Skeletal muscle tissue (tissue), 4 donors: ENCODE data around the gene KRT71. TPM values are rescaled to one million over a fixed set of nuclear protein-coding genes. Genes with fewer than 3 reads are reported as not detected.

Experiments used
- H3K27ac ChIP-seq: one replicate; pipeline ENCODE4 v1.7.0; 2013; ENCODE audit warnings: mild to moderate bottlenecking, low read depth, low read length, inconsistent platforms
- H3K27me3 ChIP-seq, 3 donors: one replicate each; pipeline ENCODE4 v1.7.0; 2013; ENCODE audit warnings: low read length in 3 of 3; ENCODE audit not compliant: control insufficient read depth in 3 of 3, insufficient read depth in 3 of 3
- H3K36me3 ChIP-seq, 3 donors: one replicate each; pipeline ENCODE4 v1.7.0; 2013; ENCODE audit warnings: low read length in 3 of 3; ENCODE audit not compliant: control insufficient read depth in 3 of 3, insufficient read depth in 3 of 3
- H3K4me1 ChIP-seq, 3 donors: one replicate each; pipeline ENCODE4 v1.7.0; 2013; ENCODE audit warnings: low read length in 3 of 3, mild to moderate bottlenecking in 3 of 3; ENCODE audit not compliant: control insufficient read depth in 3 of 3, insufficient read depth in 3 of 3
- H3K4me3 ChIP-seq, 3 donors: one replicate each; pipeline ENCODE4 v1.7.0; 2013; ENCODE audit warnings: low read length in 3 of 3
- H3K9ac ChIP-seq, 3 donors: one replicate each; pipeline ENCODE4 v1.7.0; 2013; ENCODE audit warnings: low read length in 3 of 3, mild to moderate bottlenecking in 3 of 3, moderate library complexity in 2 of 3, low read depth in 1 of 3
- H3K9me3 ChIP-seq, 3 donors: one replicate each; pipeline ENCODE4 v1.7.0; 2013; ENCODE audit warnings: low read length in 3 of 3; ENCODE audit not compliant: control insufficient read depth in 3 of 3
- total RNA-seq: library from RNA; depleted of rRNA; stranded (reverse); fragments of >200 nt; gene quantifications from one replicate; pipeline ENCODE4 v1.2.3, GENCODE V29; 2014
- donor health status: Osteomylitis.

The KRT71 gene
- total RNA-seq, 1 donor from 2014 or later, result not detected

DNA sequence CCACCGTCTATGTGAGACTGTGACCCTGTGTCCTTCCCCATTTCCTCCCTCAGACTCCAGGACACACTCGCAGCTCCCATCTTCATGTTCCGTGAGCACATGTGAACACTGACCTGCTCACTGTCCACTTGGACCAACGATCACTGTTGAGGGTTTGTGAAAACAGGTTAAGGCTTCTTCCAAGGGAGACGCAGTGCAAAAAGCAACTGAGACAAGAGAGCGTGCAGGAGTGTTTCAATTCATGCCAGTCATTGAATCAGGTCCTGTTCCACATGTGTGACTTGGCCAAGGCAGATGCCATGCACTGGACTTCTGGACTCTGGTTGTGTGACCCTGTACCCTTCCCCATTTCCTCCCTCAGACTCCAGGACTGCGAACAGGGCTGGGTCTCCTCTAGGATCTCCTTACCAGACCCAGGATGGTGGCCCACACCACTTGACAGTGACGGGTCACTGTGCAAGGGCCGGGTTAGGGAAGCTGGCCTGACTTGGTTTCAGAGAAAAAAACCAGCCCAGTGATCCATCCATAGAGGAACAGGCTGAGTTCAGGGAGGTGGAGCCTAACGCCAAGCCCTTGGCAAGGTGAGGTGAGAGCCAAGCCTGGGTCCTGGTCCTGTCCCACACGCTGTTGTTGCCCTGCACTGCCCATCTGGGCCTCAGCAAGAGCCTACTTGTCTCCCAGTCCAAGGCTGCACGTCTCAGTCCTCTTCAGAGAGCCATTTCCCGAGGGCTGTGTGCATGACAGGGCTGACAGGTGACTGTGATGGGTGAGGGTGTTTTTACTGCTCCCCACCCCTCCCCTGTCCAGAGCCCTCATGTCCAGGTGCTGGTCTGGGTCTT lies 27.1 kb downstream of the KRT71 start:
- Histone ChIP-seq H3K27me3 (peaks cover 0 to 15% (median 5%) of the 10 kb centered on the region in 3 donors), H3K9ac (no peak overlapping the region), H3K9me3 (no peaks in the 10 kb centered on the region)

DNA sequence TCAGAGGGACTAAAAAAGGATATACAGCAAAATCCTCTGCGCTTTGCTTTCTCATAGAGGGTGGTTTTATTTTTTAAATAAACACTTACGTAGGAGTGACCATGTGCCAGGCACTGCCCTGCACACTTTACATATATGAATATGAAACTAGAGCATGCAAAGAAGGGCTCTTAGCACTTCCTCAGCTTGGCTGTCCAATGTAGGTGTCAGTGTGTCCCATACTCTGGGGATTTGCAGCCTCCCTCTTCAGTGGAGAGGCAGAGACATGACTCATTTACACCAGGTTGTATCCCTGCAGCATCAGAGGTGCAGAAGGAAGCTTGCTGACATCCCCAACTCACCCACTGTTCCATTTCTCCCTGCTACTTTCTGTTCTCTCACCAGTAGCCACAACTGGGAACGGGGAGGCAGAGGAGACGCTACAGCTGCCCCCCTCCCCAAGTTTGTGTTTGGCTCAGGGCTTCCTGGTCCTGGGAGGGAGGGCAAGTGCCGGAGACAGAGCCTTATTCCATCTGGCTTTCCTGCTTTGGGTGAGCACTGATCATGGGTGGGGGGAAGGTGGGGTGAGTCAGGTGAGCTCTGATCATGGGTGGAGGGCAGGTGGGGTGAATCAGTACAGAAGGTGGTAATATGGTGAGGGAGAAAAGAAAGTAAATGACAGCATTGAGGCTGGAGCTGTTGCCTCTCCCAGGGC lies 27.9 kb downstream of the KRT71 start:
- Histone ChIP-seq H3K4me1 (peaks cover 0 to 4% (median 2%) of the 10 kb centered on the region in 3 donors), H3K9ac (no peak overlapping the region), H3K36me3 (no peaks in the 10 kb centered on the region), H3K27me3 (peaks cover 0 to 15% (median 5%) of the 10 kb centered on the region in 3 donors), H3K4me3 (no peak overlapping the region), H3K9me3 (no peaks in the 10 kb centered on the region), H3K27ac (no peak overlapping the region)

More for the DNA sequence above, 27.1 kb downstream of the KRT71 start:
- peaks cover 0 to 4% (median 2%) of the 10 kb centered on the region in 3 donors for H3K4me1 ChIP-seq
- no peaks in the 10 kb centered on the region for H3K36me3 ChIP-seq
- no peak overlapping the region for H3K27ac ChIP-seq
- no peak overlapping the region for H3K4me3 ChIP-seq

GRCh38 chr12:52524241-52524897 lies 28.6 kb downstream of the KRT71 start:
- Histone ChIP-seq H3K4me1 (peaks cover 0 to 4% (median 2%) of the 10 kb centered on the region in 3 donors), H3K9me3 (no peaks in the 10 kb centered on the region), H3K4me3 (no peak overlapping the region), H3K27me3 (peaks cover 0 to 17% (median 5%) of the 10 kb centered on the region in 3 donors), H3K27ac (no peak overlapping the region), H3K36me3 (no peaks in the 10 kb centered on the region), H3K9ac (no peak overlapping the region)

- H3K4me1 ChIP-seq, result peaks cover 0 to 4% (median 2%) of the 10 kb centered on the region in 3 donors
- no peak overlapping the region for H3K4me3 ChIP-seq
- peaks cover 3 to 16% (median 5%) of the 10 kb centered on the region in 3 donors for H3K27me3 ChIP-seq
- no peak overlapping the region for H3K9ac ChIP-seq
- H3K9me3 ChIP-seq, result no peaks in the 10 kb centered on the region
- no peaks in the 10 kb centered on the region for H3K36me3 ChIP-seq
- H3K27ac ChIP-seq, result no peak overlapping the region
Measured at GRCh38 chr12:52523824-52524223, 29.1 kb downstream of the KRT71 start.

GRCh38 chr12:52522346-52523011 lies 30.5 kb downstream of the KRT71 start:
- Histone ChIP-seq H3K4me1 (peaks cover 0 to 4% (median 2%) of the 10 kb centered on the region in 3 donors), H3K27ac (no peak overlapping the region), H3K4me3 (no peak overlapping the region), H3K27me3 (peaks cover 3 to 13% (median 7%) of the 10 kb centered on the region in 3 donors), H3K36me3 (no peaks in the 10 kb centered on the region), H3K9ac (no peak overlapping the region), H3K9me3 (no peaks in the 10 kb centered on the region)

DNA sequence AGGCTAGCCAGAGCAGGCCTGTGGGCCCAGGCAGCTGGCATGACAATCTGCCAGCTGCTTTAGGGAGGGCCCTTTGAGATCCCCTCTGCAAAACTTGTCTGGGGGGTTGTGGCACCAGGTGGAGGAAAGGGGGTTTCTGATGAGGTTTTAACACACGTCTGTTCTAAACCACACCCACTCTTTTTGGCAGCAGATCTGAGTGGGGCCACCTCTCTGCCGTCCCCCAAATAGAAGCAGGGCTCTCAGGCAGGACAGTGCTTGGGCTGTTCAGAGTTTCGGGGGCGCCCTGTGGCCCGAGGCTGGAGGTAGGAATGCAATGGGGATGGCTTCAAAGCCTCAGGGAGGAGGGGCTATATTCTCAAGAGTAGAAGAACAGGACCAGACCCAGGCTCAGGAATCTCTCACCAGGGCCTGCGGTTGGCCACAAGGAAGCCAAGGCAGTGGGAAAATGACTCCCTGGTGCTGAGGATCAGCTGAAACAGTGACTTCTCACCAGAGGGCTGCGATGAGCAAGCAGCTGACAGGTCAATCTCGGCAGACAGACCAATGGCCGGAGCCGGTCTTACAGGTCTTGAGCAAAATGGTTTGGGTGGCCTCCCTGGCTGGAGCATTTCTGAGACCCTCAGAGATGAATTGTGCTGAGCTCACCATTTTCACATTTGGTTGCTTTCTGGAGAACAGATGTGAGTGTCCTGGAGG lies 31.2 kb downstream of the KRT71 start:
- no peaks in the 10 kb centered on the region for H3K36me3 ChIP-seq
- no peak overlapping the region for H3K27ac ChIP-seq
- H3K4me1 ChIP-seq, result peaks cover 0 to 4% (median 2%) of the 10 kb centered on the region in 3 donors
- no peak overlapping the region for H3K9ac ChIP-seq
- H3K27me3 ChIP-seq, result peaks cover 3 to 14% (median 9%) of the 10 kb centered on the region in 3 donors
- H3K4me3 ChIP-seq, result no peak overlapping the region
- no peaks in the 10 kb centered on the region for H3K9me3 ChIP-seq

DNA sequence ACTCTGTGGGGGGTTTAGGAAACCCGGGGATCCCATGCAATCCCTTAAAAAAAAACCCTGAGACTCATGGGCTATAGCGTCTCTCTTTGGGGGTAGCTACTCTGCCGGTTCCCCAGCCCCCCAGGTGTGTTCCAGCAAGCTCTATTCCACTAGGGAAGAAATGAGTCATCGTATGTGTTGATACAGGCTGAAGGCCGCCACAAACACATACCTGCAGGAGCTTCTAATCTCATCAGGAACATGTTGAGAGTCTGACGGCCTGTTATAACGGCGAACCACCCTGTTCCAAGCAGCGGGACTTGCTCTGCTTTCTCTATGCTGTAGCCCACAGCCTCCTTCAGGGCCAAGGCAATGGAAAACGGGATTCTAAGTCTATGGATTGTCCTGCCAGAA lies 31.8 kb downstream of the KRT71 start:
- Histone ChIP-seq H3K4me1 (peaks cover 0 to 4% (median 2%) of the 10 kb centered on the region in 3 donors), H3K9ac (no peak overlapping the region)

DNA sequence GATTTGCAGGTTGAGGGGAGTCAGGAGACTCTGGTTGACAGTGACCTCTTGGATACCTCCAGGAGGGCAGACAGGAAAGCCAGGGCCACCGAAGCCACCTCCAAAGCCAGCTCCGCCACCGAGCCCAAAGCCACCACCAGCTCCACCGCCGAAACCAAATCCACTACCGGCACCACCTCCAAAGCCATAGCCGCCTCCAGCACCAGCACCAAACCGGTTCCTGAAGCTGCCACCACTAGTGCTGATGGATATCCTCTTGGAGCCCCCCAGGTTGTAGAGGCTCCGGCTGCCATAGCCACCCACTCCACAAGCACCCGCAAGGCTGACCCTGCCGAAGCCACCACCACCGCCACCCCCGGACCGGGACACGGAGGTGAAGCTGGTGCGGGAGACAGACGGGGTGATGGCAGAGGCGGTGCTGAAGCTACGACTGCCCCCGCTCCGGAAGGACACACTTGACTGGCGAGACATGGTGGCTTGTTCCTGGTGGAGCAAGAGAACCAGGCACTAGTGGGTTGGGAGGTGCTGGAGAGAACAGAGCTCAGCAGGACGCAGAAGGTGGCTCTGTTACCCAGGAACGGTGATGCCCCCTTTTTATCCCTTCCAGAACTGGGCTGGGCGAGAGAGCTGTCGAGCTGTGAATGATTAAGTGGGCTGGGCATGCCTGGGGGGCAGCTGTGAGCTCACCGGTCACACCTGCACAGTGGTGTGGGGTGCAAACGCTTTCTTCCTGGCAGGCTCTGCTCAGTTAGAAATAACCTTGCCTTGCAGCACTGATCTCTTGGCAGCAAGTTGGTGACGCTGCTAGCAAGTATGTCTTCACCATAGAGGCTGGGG lies 32.9 kb downstream of the KRT71 start, which contains the start of gene KRT5:
Gene KRT5, minus strand, starts transcription at position 569 of the 837 bp plus-strand sequence. Its CDS starts 98 bp downstream, at position 471.
- H3K4me3 ChIP-seq, result no peak within 1 kb of the TSS
- no peaks in the 10 kb centered on the region for H3K36me3 ChIP-seq
- H3K27me3 ChIP-seq, result peaks cover 4 to 9% (median 5%) of the 10 kb centered on the region in 3 donors
- no peaks in the 10 kb centered on the region for H3K9me3 ChIP-seq
- H3K9ac ChIP-seq, result no peak within 1 kb of the TSS
- H3K4me1 ChIP-seq, result peaks cover 0 to 4% (median 2%) of the 10 kb centered on the region in 3 donors
- H3K27ac ChIP-seq, result no peak within 1 kb of the TSS

More for the DNA sequence above, 31.8 kb downstream of the KRT71 start:
- no peaks in the 10 kb centered on the region for H3K9me3 ChIP-seq
- H3K36me3 ChIP-seq, result no peaks in the 10 kb centered on the region
- H3K27ac ChIP-seq, result no peak overlapping the region
- H3K27me3 ChIP-seq, result peaks cover 3 to 14% (median 8%) of the 10 kb centered on the region in 3 donors
- H3K4me3 ChIP-seq, result no peak overlapping the region
